HG03378 (cell line): ENCODE data around the gene SLC8A1.

Experiments used
- ATAC-seq: cut with Tn5 transposase; IDR thresholded peaks from one replicate; pipeline ENCODE4 v1.9.1; 2021; ENCODE audit warnings: mild to moderate bottlenecking, moderate library complexity; ENCODE audit not compliant: unreplicated experiment

SLC8A1 gene

DNA sequence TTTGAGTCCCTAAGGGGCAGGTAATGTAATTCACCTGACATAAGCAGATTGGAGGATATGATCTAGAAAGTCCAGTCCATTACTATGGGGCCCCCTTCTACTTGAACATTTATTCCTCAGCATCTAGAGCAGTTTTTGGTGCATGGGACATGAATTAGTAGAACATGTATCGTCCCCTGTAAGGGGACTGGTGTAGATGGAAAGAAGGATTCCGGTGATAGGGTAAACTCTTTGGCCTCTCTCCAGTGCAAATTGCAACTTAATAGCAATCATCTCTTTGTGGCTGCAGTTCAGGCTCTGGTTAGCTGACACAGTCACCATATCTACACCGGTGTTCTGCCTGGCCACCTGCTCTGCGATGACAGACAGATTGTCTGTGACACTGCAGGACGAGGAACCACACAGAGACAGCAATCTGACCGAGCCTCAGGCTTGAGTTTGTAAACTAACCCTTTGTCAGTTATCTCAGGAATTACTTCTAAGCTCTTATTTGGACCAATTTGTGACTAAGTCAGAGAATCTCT, 6.4 kb upstream of the SLC8A1 start:
- no peak for ATAC-seq

DNA sequence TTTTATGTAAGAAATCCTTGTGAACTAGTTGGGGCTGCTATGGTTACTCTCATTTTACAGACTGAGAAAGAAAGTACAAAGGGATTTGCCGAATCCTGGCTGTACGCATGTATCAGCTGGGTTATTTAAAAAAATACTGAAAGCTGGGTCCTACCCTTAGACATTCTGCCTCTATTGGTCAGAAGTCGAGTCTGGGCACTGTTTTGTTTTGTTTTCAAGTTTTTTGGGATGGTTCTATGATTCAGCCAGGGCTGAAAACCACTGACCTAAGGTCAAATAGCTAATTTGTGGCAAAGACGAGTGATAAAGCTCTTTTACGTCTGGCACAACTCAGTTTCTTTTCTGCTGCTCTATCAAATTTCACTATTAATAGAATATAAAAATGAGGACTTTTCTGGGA, 5.9 kb upstream of the SLC8A1 start:
- no peak for ATAC-seq

DNA sequence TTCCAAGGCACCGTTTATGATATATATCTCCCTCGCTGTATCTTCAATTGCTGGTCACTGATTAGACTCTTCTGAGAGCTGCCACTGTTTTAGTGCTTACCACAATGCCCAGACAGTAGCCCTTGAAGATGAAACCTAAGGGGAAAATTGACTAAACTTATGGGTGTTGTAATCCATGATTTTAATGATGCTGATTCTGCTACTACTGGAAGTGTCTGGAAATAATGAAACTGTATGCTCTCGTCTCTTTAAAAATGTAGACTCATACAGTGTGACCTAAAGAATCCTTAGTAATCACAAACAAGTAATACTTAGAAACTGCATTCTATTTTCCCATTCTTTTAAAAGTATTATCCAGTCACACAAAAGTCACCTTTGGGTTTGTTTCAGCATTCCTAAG, 5.5 kb upstream of the SLC8A1 start:
- no peak for ATAC-seq

DNA sequence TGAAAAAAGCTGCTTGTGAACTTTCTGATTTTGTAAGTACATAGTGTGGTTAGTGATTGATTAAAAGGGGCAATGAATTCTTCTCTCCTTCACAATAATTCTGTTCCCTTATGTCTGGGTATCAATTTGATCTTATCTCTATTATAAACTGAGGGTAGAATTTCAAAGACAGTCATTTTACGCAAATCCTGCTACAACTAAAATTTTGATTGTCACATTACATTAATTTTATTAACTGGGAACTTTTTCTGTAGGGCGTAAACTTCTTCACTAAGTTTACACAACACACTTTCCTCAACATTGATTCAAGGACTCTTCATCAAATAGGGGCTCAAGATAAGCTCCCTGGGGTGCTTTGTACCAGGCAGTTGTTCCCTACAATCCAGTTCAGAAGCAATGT, 5.0 kb upstream of the SLC8A1 start:
- ATAC-seq: no peak

GRCh38 chr2:40455661-40456060, 3.8 kb upstream of the SLC8A1 start:
- ATAC-seq: no peak

DNA sequence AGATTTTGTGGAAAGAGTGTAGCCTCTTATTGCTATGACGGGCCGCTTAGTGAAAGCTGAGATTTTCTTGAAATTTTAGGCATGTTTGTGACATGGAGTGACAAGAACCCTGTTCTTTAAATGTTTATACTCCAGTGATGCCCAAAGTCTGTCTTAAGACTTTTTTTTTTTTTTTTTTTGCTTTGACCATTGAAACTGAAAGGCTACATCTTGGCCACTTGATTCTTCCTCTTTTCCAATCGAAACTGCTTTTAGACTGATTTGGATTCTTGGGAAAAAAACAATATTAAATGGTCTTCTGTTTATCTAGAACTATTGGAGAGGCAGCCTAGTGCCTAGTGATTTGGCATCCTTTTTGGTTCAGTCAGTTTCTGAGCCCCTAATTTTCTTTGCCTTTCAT, 2.4 kb upstream of the SLC8A1 start:
- no peak for ATAC-seq

DNA sequence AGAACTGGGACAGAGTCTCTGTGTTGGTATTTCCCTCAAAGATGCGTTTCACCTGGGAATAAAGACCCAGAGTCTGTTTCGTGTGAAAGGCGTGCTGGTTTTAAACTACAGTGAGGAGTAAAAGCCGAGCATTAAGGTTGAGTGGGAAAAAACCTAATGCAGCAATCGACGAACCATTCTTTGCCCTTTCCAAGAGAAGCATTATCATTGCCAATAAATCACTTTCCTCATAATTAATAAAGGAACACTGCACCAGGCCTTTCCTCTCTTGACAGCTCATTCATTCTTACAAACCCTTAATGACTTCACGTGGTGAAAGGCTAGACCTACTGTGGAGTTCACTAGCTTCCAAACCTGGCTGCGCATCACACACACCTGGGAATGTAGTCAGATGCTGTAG, 896 bp upstream of the SLC8A1 start:
- no peak for ATAC-seq

DNA sequence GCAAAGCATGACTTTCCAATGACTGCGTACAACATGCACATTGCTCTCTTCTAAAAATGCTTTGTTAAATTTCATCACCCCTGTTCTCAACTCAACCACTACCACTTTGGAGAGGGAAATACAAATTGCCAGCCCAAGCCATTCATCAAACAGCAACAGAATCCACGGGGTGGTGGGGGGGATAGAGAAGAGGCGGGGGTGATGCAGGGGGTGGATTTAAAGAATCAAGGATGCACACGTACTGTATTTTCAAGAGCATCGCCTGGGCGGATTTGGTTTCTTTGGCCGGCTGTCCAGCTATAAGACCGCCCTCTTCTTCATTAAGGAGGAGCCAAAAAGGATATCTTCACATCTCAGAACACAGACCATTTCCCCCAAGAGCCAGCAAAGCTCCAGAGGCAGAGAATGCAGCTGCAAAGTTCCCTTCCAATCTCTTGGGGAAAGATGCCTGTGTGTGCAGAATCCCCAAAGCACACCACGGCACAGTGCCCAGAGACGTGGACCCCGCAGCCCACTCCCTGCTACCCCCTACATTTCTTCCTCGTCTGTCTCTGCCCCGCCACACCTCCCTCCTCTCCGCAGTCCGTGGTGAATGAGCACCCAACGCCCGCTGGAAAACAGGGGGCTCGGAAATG, 977 bp downstream of the SLC8A1 start:
- ATAC-seq: no peak

GRCh38 chr2:40450066-40450795, 1.7 kb downstream of the SLC8A1 start:
- no peak for ATAC-seq

DNA sequence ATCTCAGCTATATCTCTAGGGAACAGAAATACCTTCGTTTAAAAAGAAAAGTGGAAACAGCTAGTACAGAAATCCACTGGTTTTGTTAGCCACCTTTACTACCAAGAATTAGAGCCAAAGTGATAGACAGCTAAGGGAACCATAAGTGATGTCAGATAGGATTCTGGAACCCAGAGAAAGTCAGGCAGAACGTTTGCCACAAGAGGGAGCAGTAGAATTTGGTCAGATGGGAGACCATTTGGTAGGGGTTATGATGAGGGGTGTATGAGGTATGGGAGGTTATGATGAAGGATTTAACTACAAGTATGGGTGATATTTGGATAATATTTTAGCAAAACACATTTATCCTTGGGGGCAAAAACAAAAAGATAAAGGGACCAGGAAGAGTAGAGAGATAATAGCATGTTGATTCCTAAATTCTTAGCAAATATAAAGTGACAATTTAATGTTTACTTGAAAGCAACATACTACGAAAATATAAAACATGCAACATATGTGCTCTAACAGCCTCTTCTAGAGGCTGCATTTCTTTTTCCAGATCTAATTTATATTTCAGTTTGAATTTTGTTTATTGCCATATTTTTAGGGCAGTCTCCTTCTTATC, 3.3 kb downstream of the SLC8A1 start:
- no peak for ATAC-seq

GRCh38 chr2:40445467-40445866, 6.4 kb downstream of the SLC8A1 start:
- no peak for ATAC-seq

DNA sequence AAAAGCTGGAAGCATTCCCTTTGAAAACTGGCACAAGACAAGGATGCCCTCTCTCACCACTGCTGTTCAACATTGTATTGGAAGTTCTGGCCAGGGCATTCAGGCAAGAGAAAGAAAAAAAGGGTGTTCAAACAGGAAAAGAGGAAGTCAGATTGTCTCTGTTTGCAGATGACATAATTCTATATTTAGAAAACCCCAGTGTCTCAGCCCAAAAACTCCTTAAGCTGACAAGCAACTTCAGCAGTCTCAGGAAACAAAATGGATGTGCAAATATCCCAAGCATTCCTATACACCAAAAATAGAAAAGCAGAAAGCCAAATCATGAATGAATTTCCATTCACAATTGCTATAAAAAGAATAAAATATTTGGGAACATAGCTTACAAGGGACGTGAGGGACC, 11.1 kb downstream of the SLC8A1 start:
- no peak for ATAC-seq

DNA sequence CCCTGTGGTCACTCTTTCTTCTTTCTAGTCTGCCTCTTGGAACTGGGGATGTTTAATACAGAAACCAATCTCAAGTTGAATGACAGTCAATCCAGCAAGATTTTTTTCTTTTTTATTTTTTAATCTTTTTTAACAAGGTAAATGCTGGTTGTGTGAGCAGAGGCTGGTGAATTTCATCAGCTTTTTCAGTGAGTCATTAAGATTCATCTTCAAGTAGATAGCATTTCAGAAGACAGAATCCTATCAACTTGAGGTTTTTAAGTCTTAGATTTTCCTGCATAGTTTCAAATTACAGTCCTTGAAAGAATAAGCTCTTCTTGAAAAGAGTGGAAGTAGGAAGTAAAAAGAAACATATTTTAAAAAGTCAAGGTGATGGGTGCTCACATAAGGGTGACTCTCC, 12.4 kb downstream of the SLC8A1 start:
- ATAC-seq: no peak

GRCh38 chr2:40436093-40436475, 15.8 kb downstream of the SLC8A1 start:
- ATAC-seq: no peak

- no peak for ATAC-seq
Observed at GRCh38 chr2:40435426-40436092, 16.3 kb downstream of the SLC8A1 start.

DNA sequence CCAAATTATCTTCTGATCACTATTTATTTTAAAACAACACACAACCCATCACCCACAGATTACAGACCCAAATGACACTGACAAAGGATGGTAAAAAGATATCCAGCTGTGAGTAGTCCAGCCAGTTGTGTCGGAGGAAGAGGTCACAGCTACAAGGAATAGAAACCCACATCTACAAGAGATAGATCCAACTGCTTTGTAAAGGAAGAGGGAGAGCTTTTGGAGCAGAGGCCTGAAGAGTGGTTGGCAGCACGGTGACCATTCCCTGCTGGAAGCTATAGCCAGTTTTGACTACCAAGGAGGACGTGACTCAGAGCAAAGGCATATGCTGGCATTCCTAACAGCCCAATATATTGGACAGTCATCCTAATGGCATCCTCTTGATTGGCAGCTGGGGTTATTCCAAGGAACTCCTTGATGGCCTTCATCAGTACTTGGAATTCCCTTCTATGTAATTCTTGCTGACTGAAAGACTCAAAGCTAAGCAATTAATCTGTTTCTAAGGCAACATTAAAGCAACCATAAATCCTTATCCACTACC, 17.1 kb downstream of the SLC8A1 start:
- ATAC-seq: no peak

DNA sequence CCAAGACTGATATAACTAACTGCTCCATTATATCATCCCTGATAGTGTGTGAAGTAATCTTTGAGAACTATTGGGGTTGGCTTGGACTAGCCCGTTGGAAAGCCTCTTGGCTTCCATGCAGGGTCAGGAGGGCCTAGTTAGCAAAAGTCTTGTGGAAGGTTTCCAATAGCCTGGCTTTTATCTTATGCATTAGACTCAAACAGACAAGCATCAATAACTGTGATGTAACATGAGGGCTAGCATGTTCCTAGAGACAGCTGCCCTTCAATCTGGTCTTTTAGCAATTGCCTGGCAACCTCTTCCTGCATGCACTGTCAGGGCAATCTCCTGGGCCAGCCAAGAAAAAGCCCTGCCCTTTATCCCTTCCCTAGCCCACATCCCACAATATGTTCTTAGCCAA, 18.2 kb downstream of the SLC8A1 start:
- ATAC-seq: no peak

- ATAC-seq: no peak
Observed at GRCh38 chr2:40432921-40433483, 18.9 kb downstream of the SLC8A1 start.

- no peak for ATAC-seq
Observed at GRCh38 chr2:40431600-40431955, 20.3 kb downstream of the SLC8A1 start.

DNA sequence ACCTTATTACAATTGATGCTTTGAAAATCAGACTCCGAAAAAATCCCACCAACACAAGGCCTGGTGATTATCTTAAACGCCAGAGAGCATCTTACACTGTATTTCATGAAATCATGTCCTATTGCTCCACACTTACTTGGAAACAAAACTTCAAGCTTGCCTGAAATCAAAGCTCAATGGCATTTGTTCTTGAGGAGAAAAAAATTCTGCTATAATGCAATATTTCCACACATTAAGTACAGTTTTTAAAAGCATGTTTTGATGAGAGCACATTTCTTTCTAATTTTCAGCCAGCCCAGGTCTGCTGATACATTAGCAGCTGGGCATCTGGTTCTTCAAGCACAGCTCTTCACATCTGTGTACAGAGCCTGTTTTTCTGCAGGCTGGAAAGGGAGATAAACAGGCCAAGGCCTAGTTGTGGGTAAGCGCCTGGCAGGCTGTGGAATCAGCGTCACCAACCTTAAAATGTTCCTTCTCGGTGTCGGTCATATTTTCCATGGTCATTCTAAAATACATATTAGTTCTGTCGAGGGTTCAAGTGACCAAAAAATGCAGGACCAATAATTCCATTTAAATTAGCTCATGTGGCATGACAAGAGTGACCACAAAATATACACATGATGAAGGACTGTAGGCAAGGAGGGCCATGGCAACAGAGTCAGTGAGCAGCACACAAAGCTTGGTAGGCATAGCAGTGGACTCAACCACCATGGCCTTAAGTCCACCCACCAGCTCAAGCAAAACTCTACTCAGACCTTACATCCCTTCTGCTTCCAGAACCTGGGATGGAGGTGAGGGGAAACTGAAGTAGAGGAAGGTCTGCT, 20.9 kb downstream of the SLC8A1 start:
- no peak for ATAC-seq
